DMS79 (cell line): ENCODE data around the gene KRTAP20-4.

Source experiments
- DNase-seq: peaks from one replicate; lab custom pipeline; 2025; lab: John Stamatoyannopoulos, UW

KRTAP20-4 gene

DNA sequence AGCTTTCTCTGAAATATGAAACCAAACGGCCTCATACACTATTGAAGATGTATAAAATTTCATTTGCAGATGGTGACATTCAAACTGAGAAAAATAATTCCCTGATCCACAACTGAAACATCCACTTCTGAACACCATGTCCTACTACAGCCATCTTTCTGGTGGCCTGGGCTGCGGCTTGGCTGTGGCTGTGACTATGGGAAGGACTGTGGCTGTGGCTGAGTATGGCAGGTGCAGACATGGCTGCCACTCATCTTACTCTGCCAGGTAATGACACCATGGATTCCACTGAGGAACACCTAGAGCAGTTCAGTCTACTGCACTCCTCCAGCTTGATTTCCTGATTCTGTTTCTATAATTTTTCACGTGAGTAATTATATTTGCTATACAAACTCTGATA lies at the start of gene KRTAP20-4:
Gene KRTAP20-4 (plus strand): TSS at position 106 of the 400 bp plus-strand sequence.
- DNase-seq, result no peak

DNA sequence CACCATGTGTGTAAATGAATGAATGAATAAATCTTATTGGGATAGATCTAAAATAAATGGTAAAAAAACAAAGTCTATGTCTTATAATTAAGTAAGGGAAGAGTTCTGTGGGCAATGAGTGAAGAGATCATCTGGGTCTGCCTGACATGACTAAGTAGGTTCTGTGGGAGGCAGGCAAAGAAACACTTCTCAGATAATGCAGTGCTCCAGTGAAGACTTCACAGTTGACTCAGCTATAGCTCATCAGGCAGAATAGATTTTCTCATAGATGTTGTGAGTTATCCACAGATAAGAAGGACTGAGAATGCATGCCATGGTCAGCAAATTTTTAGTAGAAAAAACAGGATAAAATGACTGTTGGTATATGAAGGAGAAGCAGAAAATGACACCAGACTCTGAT lies 42.7 kb upstream of the KRTAP20-4 start:
- no peak for DNase-seq

DNA sequence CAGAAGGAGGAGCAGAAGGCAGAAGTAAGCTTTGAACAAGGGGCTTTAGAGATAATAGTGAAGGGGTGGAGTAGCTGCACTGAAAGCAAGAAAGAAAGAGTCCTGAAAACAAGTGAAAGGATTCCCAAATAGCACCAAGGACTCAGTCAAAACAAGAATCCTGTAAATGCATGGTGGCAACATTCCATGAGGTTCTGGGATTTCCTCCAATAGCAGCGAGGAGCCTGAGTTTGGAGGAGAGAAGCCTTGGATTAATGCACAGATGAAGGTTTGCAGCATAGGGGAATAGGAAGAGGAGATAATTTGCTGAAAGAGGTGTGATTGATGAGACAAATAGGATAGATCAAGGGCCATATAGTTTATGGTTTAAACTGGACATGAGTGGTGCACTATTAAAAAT lies 41.1 kb upstream of the KRTAP20-4 start:
- no peak for DNase-seq

DNA sequence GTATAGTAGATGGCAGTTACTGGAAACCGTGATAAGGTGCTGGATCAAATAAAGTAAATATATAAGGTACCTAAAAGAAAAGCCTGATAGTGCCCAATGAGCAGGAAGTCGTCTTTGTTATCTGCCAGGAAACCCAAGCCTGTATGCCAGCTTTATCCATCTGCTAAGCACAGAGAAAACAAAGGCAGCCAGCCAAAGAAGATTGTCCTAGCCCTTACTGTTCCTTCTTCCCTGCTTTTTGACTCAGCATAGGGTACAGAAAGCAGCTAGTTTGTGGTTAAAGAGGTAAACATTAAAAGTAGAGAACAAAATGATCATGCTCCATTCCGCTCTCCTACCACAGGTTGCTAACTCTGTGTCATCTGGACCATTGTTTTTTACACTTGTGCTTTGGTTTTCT lies 40.3 kb upstream of the KRTAP20-4 start:
- DNase-seq, result no peak

DNA sequence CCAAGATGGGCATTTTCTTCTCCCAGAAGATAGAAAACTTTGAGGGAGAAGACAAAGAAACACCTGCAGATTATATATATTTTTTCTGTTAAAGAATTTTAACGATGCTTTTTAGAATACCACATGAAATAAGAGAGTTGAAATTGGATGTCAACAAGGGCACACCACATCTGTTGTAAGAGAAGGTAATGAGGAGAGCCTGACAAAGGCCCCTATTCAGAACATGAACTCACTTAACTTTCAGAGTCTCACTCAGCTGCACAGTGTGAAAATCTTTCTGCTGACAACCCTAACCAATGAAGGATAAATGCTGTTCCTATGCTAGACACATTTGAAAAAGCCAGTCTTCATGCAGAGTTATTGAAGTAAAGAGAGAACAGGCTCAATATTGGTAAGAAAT lies 37.6 kb upstream of the KRTAP20-4 start:
- DNase-seq, result no peak

DNA sequence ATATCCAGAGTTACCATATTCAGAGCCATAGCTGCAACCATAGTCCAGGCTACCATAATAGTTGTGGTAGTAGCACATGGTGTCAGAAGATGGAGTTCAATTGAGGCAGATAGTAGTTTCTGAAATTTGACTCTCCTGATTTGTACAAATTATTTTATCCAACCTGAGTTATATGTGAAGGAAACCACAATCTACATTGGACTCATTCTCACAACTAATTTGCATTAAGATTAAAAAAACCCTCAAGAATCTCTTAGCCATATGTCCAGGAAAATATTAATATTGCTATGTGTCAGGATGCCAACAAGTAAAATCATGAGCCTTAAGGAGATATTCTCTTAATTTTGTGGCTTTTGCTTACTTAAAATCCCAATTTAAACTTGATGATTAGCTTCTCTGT lies 30.1 kb upstream of the KRTAP20-4 start, which contains the start of gene KRTAP22-2:
Gene KRTAP22-2 (minus strand): TSS at position 101 of the 400 bp plus-strand sequence.
- no peak for DNase-seq

DNA sequence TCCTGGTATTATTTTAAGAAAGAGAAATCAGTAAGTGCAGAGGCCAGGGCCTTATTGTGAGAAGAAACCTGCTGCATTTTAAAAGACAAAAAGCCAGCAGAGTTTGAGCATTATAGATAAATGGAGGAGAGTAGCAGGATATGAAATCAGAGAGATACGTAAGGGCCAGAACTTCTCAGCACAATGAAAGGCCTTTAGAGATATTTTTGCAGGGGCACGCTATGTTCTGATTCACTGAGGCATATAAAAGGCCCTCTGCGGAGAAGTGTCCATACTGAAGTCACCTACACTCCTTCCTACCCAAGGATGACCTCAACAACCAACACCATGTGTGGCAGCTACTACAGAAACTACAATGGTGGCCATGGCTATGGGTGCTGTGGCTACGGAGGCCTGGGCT lies 28.3 kb upstream of the KRTAP20-4 start, which contains the start of gene KRTAP6-3:
Gene KRTAP6-3 (plus strand): TSS at position 301 of the 400 bp plus-strand sequence. CDS start 6 bp downstream, at position 307.
- no peak for DNase-seq

DNA sequence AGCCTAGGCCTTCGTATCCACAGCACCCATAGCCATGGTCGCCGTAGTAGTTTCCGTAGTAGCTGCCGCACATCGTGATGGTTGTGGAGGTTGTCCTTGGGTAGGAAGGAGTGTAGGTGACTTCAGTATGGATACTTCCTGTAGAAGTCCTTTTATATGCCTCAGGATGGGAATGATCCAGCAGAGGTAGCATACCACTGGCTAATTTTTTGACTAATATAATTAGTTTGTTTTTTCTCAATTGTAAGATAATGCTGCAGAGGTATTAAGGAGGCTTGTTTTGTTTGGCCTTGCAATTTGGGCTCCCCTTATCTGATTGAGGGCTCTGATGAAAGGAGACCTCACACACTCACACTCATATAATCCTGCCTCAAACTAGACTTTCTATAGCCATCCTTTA lies 21.6 kb upstream of the KRTAP20-4 start, which contains the start of gene KRTAP6-2:
Gene KRTAP6-2 (minus strand): TSS at position 101 of the 400 bp plus-strand sequence. CDS start 28 bp downstream, at position 73.
- DNase-seq, result no peak

DNA sequence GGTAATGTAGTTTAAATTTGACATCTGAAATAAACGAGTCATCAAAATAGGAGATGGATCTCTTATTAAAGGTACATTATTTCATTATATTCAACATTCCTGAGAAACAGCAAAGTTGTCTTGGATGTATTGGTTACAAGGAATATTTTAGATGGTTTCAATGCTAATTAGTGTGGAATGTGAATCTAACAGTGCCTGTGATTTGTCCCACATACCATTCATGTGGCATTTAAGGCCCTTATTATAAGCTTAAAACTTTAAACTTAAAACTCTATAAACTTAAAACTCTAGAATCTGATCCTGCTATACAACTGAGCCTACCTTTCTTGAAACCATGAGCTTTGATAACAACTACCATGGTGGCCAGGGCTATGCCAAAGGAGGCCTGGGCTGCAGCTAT lies 19.6 kb upstream of the KRTAP20-4 start, which contains the start of gene KRTAP22-1:
Gene KRTAP22-1 (plus strand): TSS at position 301 of the 400 bp plus-strand sequence.
- no peak for DNase-seq

DNA sequence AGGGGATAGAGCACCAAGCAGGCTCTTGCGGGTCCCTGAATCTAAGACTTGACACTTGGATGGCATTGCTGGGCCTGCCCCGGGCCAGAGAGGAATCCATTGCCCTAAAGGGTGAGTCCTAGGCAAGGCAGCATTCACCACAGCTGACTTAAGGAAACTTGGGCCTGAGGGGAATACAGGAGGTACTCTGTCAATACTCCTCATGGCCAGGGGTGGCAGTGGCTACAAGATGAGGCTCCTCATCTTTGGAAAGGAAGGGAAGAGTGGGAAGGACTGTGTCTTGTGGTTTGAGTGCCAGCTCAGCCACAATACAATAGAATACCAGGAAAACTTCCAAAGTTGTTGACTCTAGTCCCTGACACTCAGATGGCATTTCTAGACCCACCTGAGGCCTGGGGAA lies 14.5 kb upstream of the KRTAP20-4 start:
- DNase-seq, result no peak

DNA sequence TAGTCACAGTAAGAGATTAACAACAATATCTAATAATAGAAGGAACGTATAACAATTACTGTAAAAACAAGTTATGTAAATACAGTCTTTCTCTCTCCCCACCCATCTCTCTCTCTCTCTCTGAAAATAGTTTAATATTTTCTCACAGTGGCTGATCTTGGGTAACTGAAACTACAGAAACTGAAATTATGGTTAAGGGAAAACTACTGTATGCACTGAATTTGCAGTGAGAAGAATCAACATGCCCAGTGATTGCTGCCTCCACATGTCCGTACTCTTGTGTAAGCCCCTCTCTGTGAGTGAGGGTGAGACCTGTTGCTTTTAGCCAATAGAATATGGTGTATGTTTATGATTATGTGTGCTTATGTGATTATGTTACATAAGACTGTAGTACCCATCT lies 8.3 kb upstream of the KRTAP20-4 start:
- DNase-seq, result no peak

DNA sequence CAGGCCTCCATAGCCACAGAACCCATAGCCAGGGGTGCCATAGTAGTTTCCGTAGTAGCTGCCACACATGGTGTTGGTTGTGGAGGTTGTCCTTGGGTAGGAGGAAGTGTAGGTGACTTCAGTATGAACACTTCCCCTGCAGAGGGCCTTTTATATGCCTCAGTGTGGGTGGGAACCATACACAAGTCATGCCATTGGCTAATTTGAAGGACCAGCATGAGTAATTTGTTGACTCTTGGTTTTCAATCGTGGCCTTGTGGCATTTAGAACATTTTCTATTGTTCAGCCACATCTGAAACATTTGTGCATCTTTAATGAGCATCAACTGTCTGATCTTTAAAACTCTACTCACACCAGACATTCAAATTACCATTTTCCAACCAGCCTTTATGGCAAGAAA lies 6.6 kb upstream of the KRTAP20-4 start, which contains the start of gene KRTAP6-1:
Gene KRTAP6-1 (minus strand): TSS at position 95 of the 400 bp plus-strand sequence. CDS start 26 bp downstream, at position 69.
- no peak for DNase-seq

DNA sequence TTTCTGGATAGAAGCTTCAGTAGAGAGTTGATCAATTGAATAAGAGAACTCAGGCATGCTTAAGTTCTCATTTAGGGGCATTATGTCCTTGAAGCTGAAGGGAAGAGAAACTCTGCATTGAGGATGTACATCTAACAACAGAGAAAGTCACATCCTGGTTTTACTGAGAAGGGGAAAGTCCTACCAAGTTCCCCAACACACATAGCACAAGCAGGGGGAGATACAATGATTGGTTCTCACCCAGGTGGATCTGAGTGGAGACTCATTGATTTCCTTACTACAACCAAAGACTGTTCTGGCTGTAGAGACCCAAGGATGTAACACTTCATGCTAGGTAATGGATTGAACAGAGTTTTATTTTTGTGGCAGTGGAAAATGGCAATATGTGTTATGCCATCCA lies 5.2 kb upstream of the KRTAP20-4 start:
- no peak for DNase-seq

DNA sequence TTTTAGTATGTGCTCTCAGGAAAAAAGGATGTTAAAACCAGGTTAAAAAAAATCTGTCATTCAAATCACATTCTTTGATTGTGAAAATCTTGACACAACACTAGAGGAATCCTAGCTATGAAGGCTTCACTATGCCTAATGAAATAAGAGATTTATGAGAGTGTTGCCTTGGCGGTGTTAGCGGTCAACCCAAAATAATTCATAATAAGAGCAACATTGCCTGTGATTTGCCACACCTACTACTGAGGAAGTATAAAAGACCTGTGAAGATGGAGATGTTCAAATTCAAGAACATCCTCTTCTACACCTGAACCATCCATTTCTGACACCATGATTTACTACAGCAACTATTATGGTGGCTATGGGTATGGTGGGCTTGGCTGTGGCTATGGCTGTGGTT lies 4.3 kb upstream of the KRTAP20-4 start, which contains the start of gene KRTAP20-1:
Gene KRTAP20-1 (plus strand): TSS at position 301 of the 400 bp plus-strand sequence. CDS start 30 bp downstream, at position 331.
- DNase-seq, result no peak

DNA sequence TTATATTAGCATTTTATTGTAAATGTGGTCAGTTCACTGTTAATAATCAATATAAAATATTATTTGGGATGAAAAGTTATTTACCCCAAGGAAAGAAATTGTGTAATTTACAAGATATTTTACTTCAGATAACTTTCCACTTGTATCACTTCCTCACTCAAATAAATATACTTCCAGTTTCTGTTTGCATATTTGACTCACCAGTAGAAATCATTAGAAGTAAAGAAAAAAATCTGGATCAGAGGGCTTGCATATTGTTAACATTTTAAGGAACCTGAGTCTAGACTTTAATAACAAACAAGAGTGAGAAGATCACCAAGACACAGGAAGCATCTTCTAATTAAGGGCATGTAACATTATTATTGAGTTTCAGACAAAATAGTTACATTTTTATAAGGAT lies 347 bp upstream of the KRTAP20-4 start:
- DNase-seq, result no peak

DNA sequence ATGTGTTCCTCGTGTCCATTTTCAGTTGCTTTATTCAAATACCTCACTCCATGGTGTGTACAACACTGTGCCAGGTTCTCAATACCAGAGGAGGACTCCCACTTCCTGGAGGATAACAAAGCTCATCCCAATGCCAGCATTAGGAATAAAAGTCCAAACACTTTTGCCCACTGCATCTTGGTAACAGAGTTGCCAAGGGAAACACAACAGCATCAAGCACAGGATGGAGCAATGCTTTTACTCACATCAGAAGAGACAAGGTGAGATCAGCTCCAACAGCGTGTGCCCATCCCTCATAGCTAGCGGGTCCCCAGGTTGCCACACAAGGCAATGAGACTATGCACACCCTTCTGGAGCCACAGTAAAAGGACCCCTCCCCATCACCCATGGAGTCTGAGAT lies 2.9 kb downstream of the KRTAP20-4 start:
- DNase-seq, result no peak

DNA sequence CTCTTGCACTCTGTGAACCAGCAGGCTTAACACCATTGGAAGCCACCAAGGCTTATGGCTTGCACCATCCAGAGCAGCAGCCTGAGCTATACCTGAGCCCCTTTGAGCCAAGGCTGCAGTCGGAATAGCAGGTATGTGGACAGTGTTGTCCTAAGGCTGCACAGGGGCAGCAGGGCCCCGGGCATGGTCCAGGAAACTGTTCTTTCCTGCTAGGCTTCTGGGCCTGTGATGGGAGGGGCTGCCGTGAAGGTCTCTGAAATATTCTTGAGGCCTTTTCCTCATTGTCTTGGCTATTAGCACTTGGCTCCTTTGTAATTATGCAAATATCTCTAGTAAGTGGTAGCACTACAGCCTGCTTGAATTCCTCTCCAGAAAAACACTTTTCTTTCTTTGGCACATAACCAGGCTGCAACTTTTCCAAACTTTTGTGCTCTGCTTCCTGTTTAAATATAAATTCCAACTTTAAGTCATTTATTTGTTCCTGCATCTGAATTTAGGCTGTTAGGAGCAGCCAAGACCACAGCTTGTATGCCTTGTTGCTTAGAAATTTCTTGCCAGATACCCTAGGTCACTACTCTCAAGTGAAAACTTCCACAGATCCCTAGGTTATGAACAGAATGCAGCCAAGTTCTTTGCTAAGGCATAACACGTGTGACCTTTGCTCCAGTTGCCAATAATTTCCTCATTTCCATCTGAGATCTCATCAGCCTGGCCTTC lies 5.2 kb downstream of the KRTAP20-4 start:
- DNase-seq, result no peak

DNA sequence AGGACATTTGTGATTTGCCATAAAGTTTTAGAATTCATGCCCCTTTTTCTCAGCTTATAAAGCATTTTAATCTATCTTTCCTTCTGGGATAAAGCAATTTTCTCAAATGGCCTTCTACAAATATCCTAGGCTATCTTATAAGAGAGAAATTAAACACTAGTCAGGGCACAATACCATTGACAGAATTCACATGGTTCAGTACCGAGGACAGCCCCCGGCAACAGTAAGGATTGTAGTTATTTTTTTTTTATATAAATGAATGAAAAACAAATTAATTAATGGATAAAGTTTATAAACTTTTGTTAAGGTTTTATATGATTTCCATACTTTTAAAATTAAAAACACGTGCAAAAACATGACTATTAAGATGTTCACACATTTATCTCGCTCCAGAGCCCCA lies 7.7 kb downstream of the KRTAP20-4 start:
- no peak for DNase-seq

DNA sequence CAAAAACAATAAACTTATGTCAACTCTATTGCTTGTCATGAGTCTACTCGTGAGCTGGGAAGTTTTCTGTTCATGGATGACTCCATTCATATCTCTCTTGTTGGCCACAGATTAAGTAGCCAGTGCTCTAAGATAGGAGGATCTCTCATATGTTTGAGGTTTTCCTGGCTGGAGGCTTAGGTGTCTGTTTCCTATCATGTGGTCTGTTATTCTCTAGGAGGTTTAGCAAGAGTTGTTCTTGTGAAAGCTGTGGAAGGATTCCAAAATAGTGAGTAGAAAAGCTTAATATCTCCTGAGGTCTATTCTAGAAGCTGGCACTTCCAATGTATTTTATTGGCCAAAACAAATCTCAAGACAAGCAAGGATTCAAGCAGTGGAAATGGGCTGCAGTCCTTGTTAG lies 8.8 kb downstream of the KRTAP20-4 start:
- DNase-seq, result no peak

DNA sequence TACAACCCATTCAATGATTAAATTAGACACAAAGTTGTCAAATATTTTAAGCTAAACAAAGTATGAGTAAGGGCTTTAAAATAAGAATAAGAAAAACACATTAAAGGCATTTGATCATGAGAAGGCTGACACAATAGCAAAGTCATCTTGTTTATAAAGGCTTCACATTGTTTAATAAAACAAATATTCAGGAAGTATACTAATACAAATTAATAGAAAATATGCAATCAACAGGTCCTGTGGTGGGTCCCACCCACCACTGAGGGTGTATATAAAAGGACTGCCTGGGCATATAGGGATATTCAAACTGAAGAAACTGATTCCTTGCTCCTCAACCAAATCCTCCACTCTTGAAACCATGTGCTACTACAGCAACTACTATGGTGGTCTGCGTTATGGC lies 14.5 kb downstream of the KRTAP20-4 start, which contains the start of gene KRTAP20-2:
Gene KRTAP20-2 (plus strand): TSS at position 301 of the 400 bp plus-strand sequence. CDS start 58 bp downstream, at position 359.
- no peak for DNase-seq

DNA sequence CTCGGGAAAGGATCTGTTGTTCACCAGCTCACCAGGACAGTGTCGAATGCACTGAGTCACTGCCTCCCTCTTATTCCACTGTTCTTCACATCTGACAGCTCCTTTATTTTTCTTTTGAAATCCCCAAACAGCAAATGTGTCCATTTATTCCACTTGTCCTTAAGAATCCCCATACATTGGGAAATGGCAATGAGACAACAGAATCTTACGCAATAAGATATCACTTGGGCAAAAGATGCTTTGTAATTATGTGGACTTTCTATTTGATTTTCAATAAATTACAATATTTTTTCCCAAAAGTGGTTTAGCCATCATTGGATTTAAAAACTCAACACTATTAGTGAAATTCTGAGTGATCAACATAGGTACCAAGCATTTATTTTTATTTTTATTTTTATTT lies 18.3 kb downstream of the KRTAP20-4 start:
- DNase-seq, result no peak

DNA sequence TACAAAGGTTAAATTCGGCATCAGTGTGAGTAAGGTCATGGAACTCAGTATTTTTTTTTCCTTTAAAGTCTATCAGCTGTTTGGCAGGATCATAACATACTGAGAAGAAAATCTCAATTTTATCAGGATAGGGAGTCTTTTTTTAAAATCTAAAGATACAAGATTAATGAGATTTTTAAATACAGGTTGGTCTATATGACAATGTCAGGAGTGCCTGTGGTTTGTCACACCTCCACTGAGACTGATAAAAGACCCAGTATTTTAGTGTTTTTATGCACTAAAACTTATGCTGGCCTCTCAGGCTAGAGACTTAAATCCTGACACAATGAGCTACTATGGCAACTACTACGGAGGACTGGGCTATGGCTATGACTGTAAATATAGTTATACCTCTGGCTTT lies 22.1 kb downstream of the KRTAP20-4 start, which contains the start of gene KRTAP20-3:
Gene KRTAP20-3 (plus strand): TSS at position 301 of the 400 bp plus-strand sequence.
- no peak for DNase-seq

DNA sequence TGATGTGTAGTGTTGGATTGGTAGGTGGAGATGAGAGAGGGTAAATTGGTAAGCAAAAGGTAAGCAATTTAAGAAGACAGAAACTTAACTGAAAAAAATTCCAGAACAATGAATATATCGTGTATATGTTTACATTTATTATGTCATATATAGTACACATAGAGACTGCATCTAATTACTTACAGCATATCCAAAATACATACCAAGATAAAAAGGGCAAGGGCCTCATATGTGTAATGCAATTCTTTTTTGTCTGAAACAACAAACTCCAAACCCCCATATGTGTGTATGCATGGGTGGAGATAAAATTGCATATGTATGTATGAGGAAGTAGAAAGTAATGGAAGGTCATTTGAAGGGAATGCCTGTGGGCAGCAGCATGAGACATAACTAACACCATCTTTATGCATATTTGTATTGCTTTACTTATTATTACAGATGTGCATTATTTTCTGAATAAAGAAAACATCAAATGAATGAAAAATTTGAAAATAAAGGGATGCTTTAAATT lies 26.5 kb downstream of the KRTAP20-4 start:
- DNase-seq, result no peak
